SK-N-SH treated with all-trans-retinoic acid at 6 μM for 48 hours (cell line): Measurements from ENCODE around the gene CALCB.

Source experiments
- ATAC-seq: fragments of 200-7000 bp; cut with Tn5 transposase; 3 replicates; pipeline ENCODE4 v1.9.1; 2020; ENCODE audit warnings: mild to moderate bottlenecking, moderate library complexity
- ARNTL ChIP-seq: fragments of 450-650 bp; formaldehyde crosslinking; IDR thresholded peaks from 2 replicates; pipeline ENCODE4 v1.5.0; 2020; ENCODE audit warnings: low read depth, mild to moderate bottlenecking, moderate library complexity, borderline replicate concordance
- BACH2 ChIP-seq: fragments of 250-450 bp; sonication (Bioruptor Pico); IDR thresholded peaks from 2 replicates; pipeline ENCODE4 v1.9.0; 2021; ENCODE audit warnings: mild to moderate bottlenecking, borderline replicate concordance
- CSDC2 ChIP-seq: fragments of 250-450 bp; sonication (Bioruptor Pico); IDR thresholded peaks from 2 replicates; pipeline ENCODE4 v1.5.0; 2020; ENCODE audit warnings: mild to moderate bottlenecking, moderate library complexity
- ESRRG ChIP-seq: fragments of 250-450 bp; sonication (Bioruptor Pico); IDR thresholded peaks from 2 replicates; pipeline ENCODE4 v1.6.1; 2021; ENCODE audit warnings: mild to moderate bottlenecking
- GLIS3 ChIP-seq: fragments of 250-450 bp; sonication (Bioruptor Pico); IDR thresholded peaks from 2 replicates; pipeline ENCODE4 v1.5.0; 2020; ENCODE audit warnings: mild to moderate bottlenecking, moderate library complexity
- ISL1 ChIP-seq: fragments of 250-450 bp; sonication (Bioruptor Pico); IDR thresholded peaks from 2 replicates; pipeline ENCODE4 v2.1.2; 2022; ENCODE audit warnings: mild to moderate bottlenecking, moderate library complexity
- OSR1 ChIP-seq: fragments of 250-450 bp; sonication (Bioruptor Pico); IDR thresholded peaks from 2 replicates; pipeline ENCODE4 v1.8.0; 2022; ENCODE audit warnings: moderate library complexity, mild to moderate bottlenecking, inconsistent platforms
- POU6F1 ChIP-seq: fragments of 250-450 bp; sonication (Bioruptor Pico); IDR thresholded peaks from 2 replicates; pipeline ENCODE4 v1.8.0; 2021; ENCODE audit warnings: low read depth, mild to moderate bottlenecking, moderate library complexity, borderline replicate concordance
- PPARA ChIP-seq: fragments of 250-450 bp; sonication (Bioruptor Pico); IDR thresholded peaks from 2 replicates; pipeline ENCODE4 v1.5.0; 2020; ENCODE audit warnings: mild to moderate bottlenecking, borderline replicate concordance
- RARB ChIP-seq: fragments of 250-450 bp; sonication (Bioruptor Pico); IDR thresholded peaks from 2 replicates; pipeline ENCODE4 v1.8.0; 2021; ENCODE audit warnings: mild to moderate bottlenecking, moderate library complexity
- SNAI2 ChIP-seq: fragments of 250-450 bp; sonication (Bioruptor Pico); IDR thresholded peaks from 2 replicates; pipeline ENCODE4 v1.5.0; 2020; ENCODE audit warnings: mild to moderate bottlenecking, moderate library complexity
- TCF4 ChIP-seq: fragments of 250-450 bp; sonication (Bioruptor Pico); IDR thresholded peaks from 2 replicates; pipeline ENCODE4 v1.8.0; 2021; ENCODE audit warnings: mild to moderate bottlenecking, moderate library complexity, borderline replicate concordance
- TOX ChIP-seq: fragments of 250-450 bp; sonication (Bioruptor Pico); IDR thresholded peaks from 2 replicates; pipeline ENCODE4 v1.8.0; 2021; ENCODE audit warnings: mild to moderate bottlenecking, moderate library complexity, borderline replicate concordance
- ZC3H10 ChIP-seq: fragments of 250-450 bp; sonication (Bioruptor Pico); IDR thresholded peaks from 2 replicates; pipeline ENCODE4 v1.5.1; 2021; ENCODE audit warnings: mild to moderate bottlenecking, moderate library complexity
- ZFP3 ChIP-seq: fragments of 250-450 bp; sonication (Bioruptor Pico); IDR thresholded peaks from 2 replicates; pipeline ENCODE4 v1.5.0; 2020; ENCODE audit warnings: mild to moderate bottlenecking, moderate library complexity
- ZNF565 ChIP-seq: fragments of 450-650 bp; formaldehyde crosslinking; conservative IDR thresholded peaks from 2 replicates; pipeline ENCODE4 v1.5.0; 2020; ENCODE audit warnings: low read depth, mild to moderate bottlenecking, moderate library complexity
- ZNF70 ChIP-seq: fragments of 450-650 bp; formaldehyde crosslinking; IDR thresholded peaks from 2 replicates; pipeline ENCODE4 v1.5.0; 2020; ENCODE audit warnings: mild to moderate bottlenecking, moderate library complexity
- ZNF8 ChIP-seq: fragments of 450-650 bp; formaldehyde crosslinking; IDR thresholded peaks from 2 replicates; pipeline ENCODE4 v1.5.0; 2020; ENCODE audit warnings: mild to moderate bottlenecking, moderate library complexity
- TF ChIP-seq, protein P1 (sequence below): fragments of 250-450 bp; sonication (Bioruptor Pico); IDR thresholded peaks from 2 replicates; pipeline ENCODE4 v1.5.1; 2021; ENCODE audit warnings: mild to moderate bottlenecking, moderate library complexity
- TF ChIP-seq, protein P2 (sequence below): fragments of 250-450 bp; sonication (Bioruptor Pico); IDR thresholded peaks from 2 replicates; pipeline ENCODE4 v1.5.1; 2020; ENCODE audit warnings: low read depth, mild to moderate bottlenecking, moderate library complexity
- TF ChIP-seq, protein P3 (sequence below): fragments of 250-450 bp; sonication (Bioruptor Pico); IDR thresholded peaks from 2 replicates; pipeline ENCODE4 v1.8.0; 2020; ENCODE audit warnings: mild to moderate bottlenecking, moderate library complexity, borderline replicate concordance

The CALCB gene

DNA sequence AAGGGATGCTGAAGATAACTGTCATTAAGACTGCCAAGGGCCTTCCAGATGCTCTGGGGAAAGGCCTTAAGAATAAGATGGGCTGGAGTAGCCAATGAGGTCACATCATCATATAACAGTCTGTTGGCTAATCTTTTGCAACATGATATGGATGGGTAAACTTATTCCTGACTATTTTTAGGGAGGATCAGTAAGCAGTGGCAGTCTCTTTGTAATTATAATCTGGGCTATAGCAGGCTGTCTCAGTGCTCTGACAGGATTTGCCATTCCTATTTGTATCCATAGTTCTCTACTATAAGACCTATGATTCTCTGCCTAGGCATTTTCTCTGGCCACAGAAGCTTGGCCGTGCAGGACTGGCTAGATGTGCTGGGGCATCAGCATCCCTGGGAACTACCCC, 16.1 kb upstream of the CALCB start:
- ATAC-seq: no peak
- TF ChIP-seq ARNTL (CRISPR knock-in tag) (no peak), OSR1 (CRISPR knock-in tag) (no peak), ISL1 (no peak), SNAI2 (CRISPR knock-in tag) (no peak), BACH2 (CRISPR knock-in tag) (no peak), ZNF565 (CRISPR knock-in tag) (no peak), GLIS3 (CRISPR knock-in tag) (no peak), ESRRG (CRISPR knock-in tag) (no peak), ZC3H10 (CRISPR knock-in tag) (no peak)
- TF ChIP-seq, all 23 proteins: peak for 0

- ATAC-seq: no peak
These were observed 14.1 kb upstream of the CALCB start for GRCh38 chr11:15059132-15059915.

DNA sequence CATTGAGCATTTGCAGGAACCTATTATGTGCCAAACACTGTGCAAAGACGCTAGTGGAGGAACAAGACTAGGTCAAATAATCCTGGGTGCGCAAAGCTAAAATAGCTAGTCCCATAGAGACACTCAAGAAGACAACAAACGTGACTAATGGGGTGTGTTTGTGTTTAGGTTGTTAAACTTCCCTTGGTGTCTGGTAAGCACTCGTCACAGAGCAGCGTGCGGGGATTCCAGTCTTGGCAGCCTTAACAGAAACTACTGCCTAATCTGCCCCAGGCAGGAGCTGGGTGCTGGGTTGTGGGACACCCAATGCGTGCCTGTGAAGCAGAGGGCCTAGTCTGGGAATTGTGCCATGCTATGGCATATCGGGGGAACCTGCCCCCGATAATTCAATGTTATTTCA, 10.8 kb upstream of the CALCB start:
- no peak for ATAC-seq
- TF ChIP-seq CSDC2 (CRISPR knock-in tag): no peak
- TF ChIP-seq PPARA (CRISPR knock-in tag): no peak
- TF ChIP-seq ZC3H10 (CRISPR knock-in tag): no peak
- TF ChIP-seq BACH2 (CRISPR knock-in tag): no peak
- TF ChIP-seq, protein P1, sequence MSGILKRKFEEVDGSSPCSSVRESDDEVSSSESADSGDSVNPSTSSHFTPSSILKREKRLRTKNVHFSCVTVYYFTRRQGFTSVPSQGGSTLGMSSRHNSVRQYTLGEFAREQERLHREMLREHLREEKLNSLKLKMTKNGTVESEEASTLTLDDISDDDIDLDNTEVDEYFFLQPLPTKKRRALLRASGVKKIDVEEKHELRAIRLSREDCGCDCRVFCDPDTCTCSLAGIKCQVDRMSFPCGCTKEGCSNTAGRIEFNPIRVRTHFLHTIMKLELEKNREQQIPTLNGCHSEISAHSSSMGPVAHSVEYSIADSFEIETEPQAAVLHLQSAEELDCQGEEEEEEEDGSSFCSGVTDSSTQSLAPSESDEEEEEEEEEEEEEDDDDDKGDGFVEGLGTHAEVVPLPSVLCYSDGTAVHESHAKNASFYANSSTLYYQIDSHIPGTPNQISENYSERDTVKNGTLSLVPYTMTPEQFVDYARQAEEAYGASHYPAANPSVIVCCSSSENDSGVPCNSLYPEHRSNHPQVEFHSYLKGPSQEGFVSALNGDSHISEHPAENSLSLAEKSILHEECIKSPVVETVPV (CRISPR knock-in tag): no peak
- TF ChIP-seq, protein P2, sequence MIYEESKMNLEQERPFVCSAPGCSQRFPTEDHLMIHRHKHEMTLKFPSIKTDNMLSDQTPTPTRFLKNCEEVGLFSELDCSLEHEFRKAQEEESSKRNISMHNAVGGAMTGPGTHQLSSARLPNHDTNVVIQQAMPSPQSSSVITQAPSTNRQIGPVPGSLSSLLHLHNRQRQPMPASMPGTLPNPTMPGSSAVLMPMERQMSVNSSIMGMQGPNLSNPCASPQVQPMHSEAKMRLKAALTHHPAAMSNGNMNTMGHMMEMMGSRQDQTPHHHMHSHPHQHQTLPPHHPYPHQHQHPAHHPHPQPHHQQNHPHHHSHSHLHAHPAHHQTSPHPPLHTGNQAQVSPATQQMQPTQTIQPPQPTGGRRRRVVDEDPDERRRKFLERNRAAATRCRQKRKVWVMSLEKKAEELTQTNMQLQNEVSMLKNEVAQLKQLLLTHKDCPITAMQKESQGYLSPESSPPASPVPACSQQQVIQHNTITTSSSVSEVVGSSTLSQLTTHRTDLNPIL: no peak
- TF ChIP-seq ZFP3: no peak
- no peak for TF ChIP-seq RARB (CRISPR knock-in tag)
- TF ChIP-seq POU6F1 (CRISPR knock-in tag): no peak
- TF ChIP-seq TCF4 (CRISPR knock-in tag): no peak
- TF ChIP-seq GLIS3 (CRISPR knock-in tag): no peak
- no peak for TF ChIP-seq ZNF70
- TF ChIP-seq ZNF8 (CRISPR knock-in tag): no peak
- TF ChIP-seq ISL1: no peak

More at GRCh38 chr11:15059132-15059915, 14.1 kb upstream of the CALCB start:
- TF ChIP-seq, protein P3, sequence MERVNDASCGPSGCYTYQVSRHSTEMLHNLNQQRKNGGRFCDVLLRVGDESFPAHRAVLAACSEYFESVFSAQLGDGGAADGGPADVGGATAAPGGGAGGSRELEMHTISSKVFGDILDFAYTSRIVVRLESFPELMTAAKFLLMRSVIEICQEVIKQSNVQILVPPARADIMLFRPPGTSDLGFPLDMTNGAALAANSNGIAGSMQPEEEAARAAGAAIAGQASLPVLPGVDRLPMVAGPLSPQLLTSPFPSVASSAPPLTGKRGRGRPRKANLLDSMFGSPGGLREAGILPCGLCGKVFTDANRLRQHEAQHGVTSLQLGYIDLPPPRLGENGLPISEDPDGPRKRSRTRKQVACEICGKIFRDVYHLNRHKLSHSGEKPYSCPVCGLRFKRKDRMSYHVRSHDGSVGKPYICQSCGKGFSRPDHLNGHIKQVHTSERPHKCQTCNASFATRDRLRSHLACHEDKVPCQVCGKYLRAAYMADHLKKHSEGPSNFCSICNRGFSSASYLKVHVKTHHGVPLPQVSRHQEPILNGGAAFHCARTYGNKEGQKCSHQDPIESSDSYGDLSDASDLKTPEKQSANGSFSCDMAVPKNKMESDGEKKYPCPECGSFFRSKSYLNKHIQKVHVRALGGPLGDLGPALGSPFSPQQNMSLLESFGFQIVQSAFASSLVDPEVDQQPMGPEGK (CRISPR knock-in tag): no peak
- TF ChIP-seq RARB (CRISPR knock-in tag) (no peak), TCF4 (CRISPR knock-in tag) (no peak), ZFP3 (no peak), OSR1 (CRISPR knock-in tag) (no peak), ZNF8 (CRISPR knock-in tag) (no peak), ZNF70 (no peak), ZC3H10 (CRISPR knock-in tag) (no peak), ZNF565 (CRISPR knock-in tag) (no peak), CSDC2 (CRISPR knock-in tag) (no peak), GLIS3 (CRISPR knock-in tag) (no peak), ESRRG (CRISPR knock-in tag) (no peak), ISL1 (no peak), SNAI2 (CRISPR knock-in tag) (no peak), BACH2 (CRISPR knock-in tag) (no peak), TOX (CRISPR knock-in tag) (no peak), PPARA (CRISPR knock-in tag) (no peak)
- TF ChIP-seq, protein P1 (CRISPR knock-in tag): no peak
- TF ChIP-seq, protein P2: no peak
- TF ChIP-seq, all 23 proteins: peak for 0
